Stimulated activated CD8-positive, alpha-beta memory T cell treated with anti-CD3 and anti-CD28 coated beads, Interleukin-15, amount 100 ng/mL, for 48 hours (primary cell): Measurements from ENCODE around the gene CDT1.
"Not testable (repeated sequence)": the region's sequence is repeated elsewhere in the genome, so short reads cannot be mapped to it uniquely, and the experiment has no call there.

Source experiments
- DNase-seq, 2 donors: peaks; one replicate each; pipeline ENCODE4 v3.0.0-alpha.2; 2020; ENCODE audit warnings: low read depth in 2 of 2

Gene CDT1

GRCh38 chr16:88816736-88817535 lies 13.3 kb downstream of the CDT1 start:
- no peak for DNase-seq

- DNase-seq, result no peak
Measured at GRCh38 chr16:88817785-88818574, 14.4 kb downstream of the CDT1 start.

DNA sequence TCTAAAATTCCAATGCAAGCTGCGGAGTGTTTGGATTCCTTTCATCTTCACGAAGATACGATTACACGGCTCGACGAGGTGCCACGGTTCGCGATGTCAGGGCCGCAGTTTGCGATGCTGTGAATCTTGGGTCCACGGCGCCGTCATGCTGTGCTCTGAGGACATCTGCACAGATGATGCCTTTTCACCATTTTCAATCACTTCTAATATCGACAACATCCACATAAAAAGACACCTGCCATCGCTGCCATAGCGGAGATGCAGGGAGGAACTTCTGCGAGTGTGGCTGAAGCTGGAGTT lies 14.9 kb downstream of the CDT1 start:
- no peak for DNase-seq

- DNase-seq, result no peak
Measured at GRCh38 chr16:88819126-88819525, 15.5 kb downstream of the CDT1 start.

GRCh38 chr16:88820385-88821025 lies 16.9 kb downstream of the CDT1 start:
- no peak for DNase-seq

DNA sequence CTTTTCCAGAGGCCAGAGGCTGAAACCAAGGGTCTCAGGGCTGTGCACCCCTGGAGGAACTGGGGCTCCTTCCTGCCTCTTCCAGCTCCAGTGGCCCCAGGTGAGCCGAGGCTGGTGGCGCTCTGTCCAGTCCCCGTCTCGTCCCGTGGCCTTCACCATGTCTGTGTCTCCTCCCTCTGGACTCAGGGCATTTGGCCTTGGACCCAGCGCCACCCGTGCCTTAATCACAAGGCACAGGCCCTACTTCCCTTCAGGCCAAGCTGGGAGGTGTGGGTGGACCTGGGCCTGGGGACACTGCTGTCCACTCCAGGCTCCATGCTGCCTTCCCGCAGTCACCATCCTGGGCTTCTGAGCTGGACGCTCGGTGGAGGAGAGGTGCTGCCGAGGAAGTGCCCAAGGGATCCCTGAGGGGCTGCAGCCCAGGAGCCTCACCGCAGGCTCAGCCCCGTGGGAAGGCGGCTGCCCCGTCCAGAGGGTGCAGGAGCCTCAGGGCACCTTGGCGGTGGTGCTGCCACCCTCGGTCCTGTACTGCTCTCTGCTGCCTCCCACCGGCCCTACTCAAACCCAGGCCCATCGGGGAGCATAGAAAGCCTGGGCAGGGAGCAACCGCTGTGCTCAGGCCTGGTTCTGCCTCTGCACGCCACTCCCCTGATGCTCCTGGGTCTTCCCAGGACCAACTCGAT lies 17.7 kb downstream of the CDT1 start:
- no peak for DNase-seq

- DNase-seq, result no peak
Measured at GRCh38 chr16:88822281-88823040, 18.9 kb downstream of the CDT1 start.

DNA sequence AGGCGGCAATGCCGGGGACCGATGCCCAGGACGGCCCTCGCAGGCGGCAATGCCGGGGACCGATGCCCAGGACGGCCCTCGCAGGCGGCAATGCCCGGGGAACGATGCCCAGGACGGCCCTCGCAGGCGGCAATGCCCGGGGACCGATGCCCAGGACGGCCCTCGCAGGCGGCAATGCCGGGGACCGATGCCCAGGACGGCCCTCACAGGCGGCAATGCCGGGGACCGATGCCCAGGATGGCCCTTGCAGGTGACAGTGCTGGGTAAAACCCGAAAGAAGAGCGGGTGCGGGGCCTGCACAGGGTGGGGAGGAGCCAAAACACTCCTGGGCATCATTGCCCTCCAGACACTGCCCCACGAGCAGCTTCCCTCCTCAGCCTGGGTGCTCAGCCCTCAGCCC lies 20.1 kb downstream of the CDT1 start:
- not testable (repeated sequence) for DNase-seq

GRCh38 chr16:88824256-88825077 lies 20.9 kb downstream of the CDT1 start:
- no peak for DNase-seq

GRCh38 chr16:88825146-88825545 lies 21.6 kb downstream of the CDT1 start:
- DNase-seq, result no peak

DNA sequence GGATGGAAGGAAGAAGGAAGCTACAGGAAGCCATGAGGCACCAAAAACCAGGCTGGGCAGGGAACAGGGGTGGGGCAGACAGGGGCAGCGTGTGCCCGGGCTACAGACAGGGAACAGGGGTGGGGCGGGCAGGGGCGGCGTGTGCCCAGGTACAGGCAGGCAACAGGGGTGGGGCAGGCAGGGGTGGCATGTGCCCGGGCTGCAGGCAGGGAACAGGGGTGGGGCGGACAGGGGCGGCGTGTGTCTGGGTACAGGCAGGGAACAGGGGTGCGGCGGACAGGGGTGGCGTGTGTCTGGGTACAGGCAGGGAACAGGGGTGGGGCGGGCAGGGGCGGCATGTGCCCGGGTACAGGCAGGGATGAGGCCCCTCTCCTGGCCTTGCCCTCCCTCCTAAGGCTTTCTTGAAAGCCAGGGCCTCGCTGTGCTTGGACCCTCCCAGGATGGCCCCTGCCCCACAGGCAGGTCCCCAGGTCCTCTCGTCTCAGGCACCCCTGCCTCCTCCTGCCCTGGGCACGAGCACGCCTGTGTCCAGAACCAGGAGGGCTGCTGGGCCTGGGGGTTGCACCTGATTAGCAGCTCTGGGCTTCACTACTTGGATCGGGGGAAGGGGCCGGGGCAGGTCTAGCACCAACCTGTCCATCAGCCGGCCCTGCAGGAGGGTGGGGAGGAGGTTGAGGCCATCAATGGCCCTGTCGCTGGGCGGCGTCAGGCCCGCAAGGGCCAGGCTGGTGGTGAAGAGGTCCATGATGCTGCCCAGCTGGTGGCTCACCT lies 22.7 kb downstream of the CDT1 start:
- DNase-seq, result no peak

- no peak for DNase-seq
Measured at GRCh38 chr16:88827727-88828126, 24.1 kb downstream of the CDT1 start.

DNA sequence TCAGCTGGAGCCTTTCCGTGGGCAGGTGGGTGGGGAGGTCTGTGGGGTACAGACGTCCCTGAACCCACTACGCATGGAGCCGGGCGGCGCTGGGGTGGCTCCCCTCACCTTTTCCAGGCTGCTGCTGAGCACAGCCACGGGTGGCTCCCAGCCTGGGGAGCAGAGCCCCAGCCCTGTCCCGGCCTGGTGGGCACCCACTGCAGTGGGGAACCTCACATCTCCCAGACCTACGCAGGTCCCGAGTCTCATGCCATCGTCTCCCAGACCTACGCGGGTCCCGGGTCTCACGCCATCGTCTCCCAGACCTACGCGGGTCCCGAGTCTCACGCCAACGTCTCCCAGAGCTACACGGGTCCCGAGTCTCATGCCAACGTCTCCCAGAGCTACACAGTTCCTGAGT lies 25.1 kb downstream of the CDT1 start:
- no peak for DNase-seq

DNA sequence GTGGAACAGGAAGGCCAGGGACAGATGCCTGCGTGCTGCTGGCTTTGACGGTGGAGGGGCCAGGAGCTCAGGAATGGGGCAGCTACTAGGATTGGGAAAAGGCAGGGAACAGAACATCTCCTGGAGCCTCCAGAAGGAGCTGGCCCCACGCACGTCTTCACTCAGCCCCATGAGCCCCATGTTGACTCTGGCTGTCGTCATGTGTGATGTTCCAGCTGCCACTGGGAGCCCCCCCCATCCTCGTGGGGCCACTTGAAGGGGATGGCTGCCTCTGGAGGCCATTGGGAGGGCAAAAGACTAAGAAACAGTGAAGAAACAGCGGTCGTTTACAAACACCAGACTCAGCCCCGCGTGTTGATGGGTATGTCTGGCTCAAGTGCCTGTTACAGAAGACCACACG lies 26.7 kb downstream of the CDT1 start:
- no peak for DNase-seq

DNA sequence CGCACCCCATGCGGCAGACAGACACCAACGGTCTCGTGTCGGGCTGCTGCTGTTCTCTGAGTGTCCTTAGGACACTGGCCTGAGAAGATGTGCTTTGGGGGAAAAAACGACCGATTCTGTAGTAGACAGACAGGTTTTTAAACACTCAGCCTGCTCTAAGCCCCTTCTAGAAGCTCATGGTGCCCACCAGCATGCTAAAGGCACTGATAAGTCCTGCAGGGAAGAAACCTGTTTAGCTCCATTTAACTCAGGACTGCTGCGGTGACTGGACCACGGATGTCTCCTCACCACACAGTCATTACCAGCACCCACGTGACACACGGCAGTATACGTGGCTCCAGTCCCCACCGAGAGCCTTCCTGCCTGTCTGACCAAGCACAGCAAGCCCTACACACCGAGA lies 27.2 kb downstream of the CDT1 start:
- no peak for DNase-seq

- DNase-seq, result no peak
Measured at GRCh38 chr16:88831838-88832237, 28.2 kb downstream of the CDT1 start.

DNA sequence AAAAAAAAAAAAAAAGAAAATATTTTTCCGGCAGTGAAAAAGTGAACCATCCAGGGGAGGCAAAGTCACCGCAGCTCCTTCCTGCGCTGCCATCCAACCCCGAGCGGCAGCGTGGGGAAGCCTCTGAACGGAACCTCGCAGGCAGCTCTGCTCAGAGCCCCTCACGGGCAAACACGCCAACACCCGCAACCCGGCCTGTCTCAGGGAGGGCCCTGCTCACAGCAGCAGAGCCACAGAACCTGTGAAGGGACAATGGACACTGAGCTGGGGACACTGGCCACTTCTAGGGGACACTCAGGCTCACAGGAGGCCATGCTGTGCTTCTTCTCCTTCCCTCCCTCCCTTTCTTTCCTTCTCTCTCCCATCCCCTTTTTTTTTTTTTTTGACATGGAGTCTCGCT lies 29.5 kb downstream of the CDT1 start:
- no peak for DNase-seq

DNA sequence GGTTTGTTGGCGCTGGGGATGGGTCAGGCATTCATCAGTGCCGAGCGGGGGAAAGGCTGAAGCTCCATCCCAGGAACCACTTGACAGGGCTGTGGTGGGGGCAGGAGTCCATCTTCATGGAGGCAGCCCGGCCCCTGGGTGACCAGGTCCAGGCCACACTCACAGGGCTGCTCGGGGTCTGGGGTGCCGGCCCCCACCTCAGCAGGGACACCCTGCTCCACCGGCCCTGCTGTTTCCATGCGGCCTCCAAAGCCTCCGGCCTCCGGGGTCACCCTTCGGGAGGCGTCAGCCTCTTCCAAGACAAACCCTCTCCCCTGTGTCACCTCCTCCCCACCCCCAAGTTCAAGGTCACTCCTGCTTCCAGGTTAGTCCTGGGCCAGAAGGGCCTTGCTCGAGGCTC lies 31.1 kb downstream of the CDT1 start:
- no peak for DNase-seq

GRCh38 chr16:88835383-88835782 lies 31.8 kb downstream of the CDT1 start:
- DNase-seq, result no peak

DNA sequence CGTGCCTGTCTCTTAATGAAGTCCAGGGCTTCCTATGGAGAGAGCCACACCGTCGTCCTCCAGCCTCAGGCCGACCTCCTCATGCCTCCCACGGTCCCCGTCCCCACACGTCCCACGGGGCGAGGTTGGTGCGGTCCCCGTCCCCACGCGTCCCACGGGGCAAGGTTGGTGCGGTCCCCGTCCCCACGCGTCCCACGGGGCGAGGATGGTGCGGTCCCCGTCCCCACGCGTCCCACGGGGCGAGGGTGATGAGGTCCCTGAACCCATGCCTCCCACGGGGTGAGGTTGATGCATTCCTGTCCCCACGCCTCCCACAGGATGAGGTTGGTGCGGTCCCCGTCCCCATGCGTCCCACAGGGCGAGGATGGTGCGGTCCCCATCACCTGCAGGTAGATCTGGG lies 32.2 kb downstream of the CDT1 start:
- no peak for DNase-seq
